Keratinocyte (primary cell): ENCODE data around the gene MATN4. TPM values are rescaled to one million over a fixed set of nuclear protein-coding genes. Genes with fewer than 3 reads are reported as not detected.

ENCODE experiments used
- DNase-seq: peaks from one replicate; pipeline ENCODE4 v3.0.0-alpha.2; 2011; ENCODE audit warnings: low read depth, missing footprints, low spot score
- FAIRE-seq: peaks from 2 replicates; lab custom pipeline; 2011; peaks lifted over from hg19 to GRCh38; lab: Jason Lieb, UNC
- H2AFZ ChIP-seq: 2 replicates; pipeline ENCODE4 v1.6.0; 2012; ENCODE audit warnings: low read length, control low read depth, inconsistent platforms; ENCODE audit not compliant: control insufficient read depth
- H3K27ac ChIP-seq: 2 replicates; pipeline ENCODE4 v1.5.1; 2011; ENCODE audit warnings: low read length; ENCODE audit not compliant: control insufficient read depth, insufficient read depth
- H3K27me3 ChIP-seq: 3 replicates; pipeline ENCODE4 v1.6.0; 2011; ENCODE audit warnings: low read length; ENCODE audit not compliant: control insufficient read depth, insufficient read depth; ENCODE audit errors: extremely low read depth
- H3K36me3 ChIP-seq, 2 experiments: 2 replicates in 1 of 2; 3 replicates in 1 of 2; pipeline ENCODE4 v1.5.1; 2011; ENCODE audit warnings: low read length in 2 of 2, mild to moderate bottlenecking in 1 of 2; ENCODE audit not compliant: control insufficient read depth in 2 of 2, insufficient read depth in 2 of 2; ENCODE audit errors: extremely low read depth in 1 of 2
- H3K4me1 ChIP-seq: 3 replicates; pipeline ENCODE4 v1.5.1; 2011; ENCODE audit warnings: low read length; ENCODE audit not compliant: control insufficient read depth, insufficient read depth; ENCODE audit errors: extremely low read depth
- H3K4me2 ChIP-seq: 3 replicates; pipeline ENCODE4 v1.6.0; 2011; ENCODE audit warnings: low read depth, low read length; ENCODE audit not compliant: control insufficient read depth, insufficient read depth; ENCODE audit errors: extremely low read depth
- H3K4me3 ChIP-seq, 3 experiments: fragments of 200-600 bp in 1 of 3; sonication (generic) in 1 of 3; 2 replicates in 2 of 3; 3 replicates in 1 of 3; pipeline ENCODE4 v1.5.1; 2011 to 2016; ENCODE audit warnings: low read length in 3 of 3, mild to moderate bottlenecking in 3 of 3, control low read depth in 2 of 3, inconsistent platforms in 1 of 3, low read depth in 1 of 3, mixed read lengths in 1 of 3, mixed run types in 1 of 3, moderate library complexity in 1 of 3; ENCODE audit not compliant: control insufficient read depth in 2 of 3, insufficient read depth in 2 of 3; ENCODE audit errors: extremely low read depth in 1 of 3
- H3K79me2 ChIP-seq: 2 replicates; pipeline ENCODE4 v1.6.0; 2012; ENCODE audit warnings: low read length; ENCODE audit not compliant: control insufficient read depth, insufficient read depth
- H3K9ac ChIP-seq: 3 replicates; pipeline ENCODE4 v1.6.0; 2011; ENCODE audit warnings: low read length; ENCODE audit not compliant: control insufficient read depth, insufficient read depth; ENCODE audit errors: extremely low read depth
- H3K9me1 ChIP-seq: 3 replicates; pipeline ENCODE4 v1.6.0; 2011; ENCODE audit warnings: low read length; ENCODE audit not compliant: control insufficient read depth, insufficient read depth; ENCODE audit errors: extremely low read depth
- H3K9me3 ChIP-seq: 2 replicates; pipeline ENCODE4 v1.5.1; 2012; ENCODE audit warnings: low read depth, low read length; ENCODE audit not compliant: control insufficient read depth
- H4K20me1 ChIP-seq: 3 replicates; pipeline ENCODE4 v1.6.0; 2011; ENCODE audit warnings: low read length; ENCODE audit not compliant: control insufficient read depth, insufficient read depth; ENCODE audit errors: extremely low read depth
- CTCF ChIP-seq, 3 experiments: IDR thresholded peaks in 1 of 3; conservative IDR thresholded peaks in 1 of 3; optimal IDR thresholded peaks in 1 of 3; 2 replicates in 2 of 3; 3 replicates in 1 of 3; pipeline versions ENCODE3 to v1.5.1; 2011; ENCODE audit warnings: low read length in 3 of 3, mild to moderate bottlenecking in 3 of 3, moderate library complexity in 2 of 3, control low read depth in 1 of 3, inconsistent platforms in 1 of 3; ENCODE audit not compliant: insufficient read depth in 2 of 3; ENCODE audit errors: extremely low read depth in 1 of 3
- EZH2 ChIP-seq: IDR thresholded peaks from one replicate; pipeline ENCODE4 v1.6.1; 2012; ENCODE audit warnings: inconsistent platforms, mild to moderate bottlenecking, low read length, moderate library complexity
- dilution Hi-C: fragments of 300-500 bp; cut with MboI; formaldehyde crosslinking; loops from one replicate; pipeline ENCODE4 v1.7.0; 2020; ENCODE audit warnings: low sequenced_read_pairs; ENCODE audit not compliant: extremely low pct_ligation_motif_present
- polyA plus RNA-seq, 5 experiments: library from polyadenylated mRNA; depleted of rRNA in 3 of 5; stranded (reverse) in 3 of 5; stranded (forward) in 1 of 5; unstranded in 1 of 5; fragments of >200 nt; gene quantifications; 1 replicate in 1 of 5; 2 replicates in 3 of 5; 3 replicates in 1 of 5; pipeline versions ENCODE4 v1.2.1 to v1.2.3, GENCODE V29; 2011 to 2012; ENCODE audit warnings: missing spikeins in 2 of 5, low read depth in 1 of 5, low replicate concordance in 1 of 5

Gene MATN4
- polyA plus RNA-seq, 1 donor (not counting 4 experiments of a cell fraction or from before 2014, with no cell fraction given), result not detected

GRCh38 chr20:45354423-45355208 lies 46.5 kb upstream of the MATN4 start:
- Histone ChIP-seq H3K36me3 (no peaks in the 10 kb centered on the region), H3K79me2 (no peaks in the 10 kb centered on the region), H2AFZ (no peak overlapping the region), H3K27ac (no peak overlapping the region), H3K4me3 (no peak overlapping the region), H3K9me1 (no peaks in the 10 kb centered on the region), H3K9me3 (no peaks in the 10 kb centered on the region), H3K4me2 (peak overlapping the region; percentile 72), H3K27me3 (no peaks in the 10 kb centered on the region), H3K4me1 (peaks cover 40% of the 10 kb centered on the region), H3K9ac (no peak overlapping the region), H4K20me1 (no peaks in the 10 kb centered on the region)
- TF ChIP-seq EZH2 (no peak), CTCF (optimal IDR thresholded peaks at IDR 0.05 in 1 of 3, IDR thresholded peaks at IDR 0.05 in 1 of 3, conservative IDR thresholded peaks at IDR 0.05 in 1 of 3; ENCODE audit: extremely low read depth in 1 of 3, insufficient read depth in 2 of 3, low read length in 3 of 3) (no peak)
- FAIRE-seq (no peak), DNase-seq (no peak)
- dilution Hi-C loops, result no loop called here

GRCh38 chr20:45353746-45354145 lies 45.6 kb upstream of the MATN4 start:
- Histone ChIP-seq H3K9ac (no peak overlapping the region), H3K27me3 (no peaks in the 10 kb centered on the region), H3K4me2 (no peak overlapping the region), H4K20me1 (no peaks in the 10 kb centered on the region), H3K4me3 (no peak overlapping the region), H3K9me1 (no peaks in the 10 kb centered on the region), H3K79me2 (no peaks in the 10 kb centered on the region), H3K27ac (no peak overlapping the region), H2AFZ (no peak overlapping the region), H3K4me1 (peaks cover 34% of the 10 kb centered on the region), H3K9me3 (no peaks in the 10 kb centered on the region), H3K36me3 (no peaks in the 10 kb centered on the region)
- no peak for DNase-seq
- TF ChIP-seq EZH2 (no peak), CTCF (optimal IDR thresholded peaks at IDR 0.05 in 1 of 3, IDR thresholded peaks at IDR 0.05 in 1 of 3, conservative IDR thresholded peaks at IDR 0.05 in 1 of 3; ENCODE audit: extremely low read depth in 1 of 3, insufficient read depth in 2 of 3, low read length in 3 of 3) (no peak)
- no peak for FAIRE-seq
- dilution Hi-C loops, result no loop called here
